Activated T-cell treated with anti-CD3 and anti-CD28 coated beads for 1 hour (primary cell): ENCODE measurements around the gene LHFPL2.

ENCODE experiments used
- DNase-seq: peaks from one replicate; pipeline ENCODE4 v3.0.0-alpha.2; 2020; ENCODE audit warnings: low read depth

The LHFPL2 gene

GRCh38 chr5:78595458-78595921 lies 53.1 kb downstream of the LHFPL2 start:
- no peak for DNase-seq

DNA sequence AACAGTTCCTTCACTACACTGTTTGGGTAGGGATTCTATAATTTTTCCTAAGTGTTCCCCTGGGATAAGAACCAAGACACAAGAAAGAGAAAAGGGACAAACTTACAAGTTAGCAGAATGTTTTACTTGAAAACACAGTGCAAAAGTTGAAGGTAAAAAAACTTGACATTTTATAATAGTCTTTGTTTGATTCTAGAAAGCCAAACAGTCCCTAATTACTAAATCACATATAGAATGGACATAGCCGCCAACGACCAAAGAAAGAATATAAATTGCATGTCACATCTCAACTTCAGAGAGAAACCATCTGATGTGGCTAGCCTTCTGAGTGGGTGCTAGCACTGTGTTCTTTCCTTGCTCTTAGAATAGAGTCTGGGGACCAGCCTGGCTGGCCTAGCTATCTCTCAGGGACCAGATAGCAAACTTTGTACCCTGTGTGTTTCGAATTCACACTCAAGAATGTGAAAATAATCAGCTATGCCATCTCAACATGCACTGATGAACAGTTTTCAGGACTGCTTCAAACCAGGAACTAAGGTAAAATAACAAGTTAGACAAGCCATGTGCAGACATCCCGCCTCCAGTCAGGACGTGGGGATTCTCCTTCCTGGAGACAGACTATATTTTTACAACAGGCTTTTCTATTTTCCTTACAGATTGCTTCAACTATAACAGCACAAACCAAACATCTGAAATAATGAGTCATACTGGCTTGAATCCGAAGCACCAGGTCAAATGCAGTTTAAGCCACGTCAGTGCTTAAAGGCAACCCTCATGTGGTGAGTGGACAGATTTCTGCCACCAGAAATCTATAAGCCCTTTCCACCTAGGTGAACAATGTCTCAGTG lies 53.7 kb downstream of the LHFPL2 start:
- no peak for DNase-seq

- no peak for DNase-seq
These were observed 54.6 kb downstream of the LHFPL2 start for GRCh38 chr5:78594021-78594420.

DNA sequence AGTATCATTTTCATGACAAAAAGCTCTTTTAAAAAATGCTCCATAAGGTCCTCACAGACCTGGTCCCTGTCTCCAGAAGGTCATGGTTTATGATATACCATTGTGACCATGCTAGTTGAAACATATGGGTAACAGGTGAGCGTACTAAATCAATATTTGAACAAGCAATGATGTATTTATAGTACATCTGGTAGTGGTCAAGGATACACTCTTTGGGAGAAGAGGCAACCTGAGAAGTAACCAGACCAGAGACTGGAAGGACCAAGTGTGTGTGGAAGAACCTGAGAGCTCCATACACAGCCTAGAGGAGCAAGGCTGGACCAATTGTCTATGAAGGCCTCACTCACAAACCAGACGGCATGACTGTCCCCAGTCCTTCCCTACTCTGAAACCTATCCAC lies 55.1 kb downstream of the LHFPL2 start:
- no peak for DNase-seq

GRCh38 chr5:78592735-78593386 lies 55.7 kb downstream of the LHFPL2 start:
- no peak for DNase-seq

DNA sequence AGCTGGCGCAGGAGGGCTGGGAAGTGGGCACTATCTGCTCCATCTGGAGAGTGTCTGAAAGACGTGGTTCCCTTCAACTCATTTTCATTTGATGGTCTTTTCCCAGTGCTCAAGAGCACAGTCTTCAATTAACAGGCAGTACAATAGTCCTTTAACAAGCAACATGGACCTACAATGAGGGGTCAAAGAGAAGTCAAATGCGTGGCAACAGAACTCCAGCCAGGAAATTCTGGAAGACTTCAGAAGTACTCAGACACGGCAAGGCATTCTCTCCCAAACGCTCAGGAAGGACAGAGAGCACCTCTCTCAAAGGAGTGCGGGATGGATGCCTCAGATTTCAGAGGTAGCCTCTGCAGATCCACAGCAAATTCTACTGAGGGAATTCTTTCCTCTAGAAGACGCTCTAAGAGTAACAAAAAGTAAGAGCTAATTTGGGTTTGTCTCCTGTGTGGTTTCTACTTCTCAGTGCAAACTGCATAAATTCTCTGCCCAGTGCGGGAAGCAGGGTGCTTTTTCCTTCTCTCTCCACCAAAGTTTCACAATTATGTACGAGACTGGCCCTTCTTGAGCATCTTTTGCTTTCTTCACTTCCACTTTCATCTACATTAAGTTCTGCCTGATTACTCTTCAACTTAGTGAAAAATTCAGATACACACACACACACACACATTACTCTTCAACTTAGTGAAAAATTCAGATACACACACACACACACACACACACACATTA lies 56.4 kb downstream of the LHFPL2 start:
- DNase-seq, result no peak

- no peak for DNase-seq
These were observed 57.4 kb downstream of the LHFPL2 start for GRCh38 chr5:78591138-78591612.

- DNase-seq, result no peak
These were observed 58.6 kb downstream of the LHFPL2 start for GRCh38 chr5:78589923-78590322.

GRCh38 chr5:78588507-78588906 lies 60.1 kb downstream of the LHFPL2 start:
- no peak for DNase-seq

GRCh38 chr5:78587775-78588291 lies 60.7 kb downstream of the LHFPL2 start:
- DNase-seq, result no peak

GRCh38 chr5:78587081-78587774 lies 61.3 kb downstream of the LHFPL2 start:
- DNase-seq, result no peak

DNA sequence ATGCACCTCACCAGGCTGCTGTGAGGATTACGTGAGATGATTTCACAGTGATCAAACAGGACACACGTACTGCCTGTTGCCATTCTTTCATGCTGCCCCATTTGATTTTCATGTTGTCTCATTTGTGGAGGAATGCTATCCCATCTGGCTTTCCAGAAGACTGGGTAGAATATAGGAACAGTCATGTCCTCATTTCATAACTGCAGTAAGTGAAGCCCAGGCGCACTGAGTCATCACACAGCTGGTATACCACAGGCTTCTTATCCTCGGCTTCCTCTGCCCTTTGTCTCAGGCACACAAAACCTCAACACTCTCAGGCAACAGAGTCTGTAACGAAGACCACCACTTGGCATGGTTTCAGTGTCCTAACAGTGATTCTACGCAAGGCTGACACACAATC lies 62.3 kb downstream of the LHFPL2 start:
- DNase-seq, result no peak

GRCh38 chr5:78578015-78578414 lies 70.6 kb downstream of the LHFPL2 start:
- no peak for DNase-seq

DNA sequence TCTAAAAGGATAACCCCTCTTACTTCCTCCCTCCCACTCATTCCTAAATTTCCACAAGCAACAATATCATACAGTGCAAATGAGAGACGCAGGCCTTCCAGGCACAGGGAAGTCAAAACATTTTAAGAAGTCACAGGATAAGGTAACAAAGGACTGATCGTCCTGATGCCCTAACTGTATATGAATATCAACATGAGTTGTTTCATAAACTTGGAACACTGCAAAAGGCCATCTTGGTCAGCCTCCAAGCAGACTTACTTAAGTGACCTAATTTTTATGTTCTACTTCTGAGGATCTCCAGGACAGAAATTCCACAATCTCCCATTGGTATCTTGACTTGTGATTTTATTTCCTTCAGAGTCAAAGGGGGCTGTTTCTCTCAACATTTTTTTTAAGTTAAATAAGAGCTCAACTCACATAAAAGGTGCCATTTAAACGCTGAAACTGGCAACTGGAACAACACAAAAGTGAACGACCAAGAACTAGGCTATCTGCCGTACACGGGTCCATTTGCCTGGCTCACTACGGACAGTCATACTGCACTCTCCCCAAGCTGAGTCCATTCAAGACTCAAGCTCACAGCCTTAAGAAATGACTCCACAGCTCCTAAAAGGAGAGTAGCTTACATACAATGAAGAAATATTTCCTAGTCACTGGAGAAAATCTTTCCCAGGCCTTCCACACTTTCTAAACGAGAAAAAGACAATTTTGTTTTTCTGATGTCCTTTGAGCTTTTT lies 71.3 kb downstream of the LHFPL2 start:
- no peak for DNase-seq

- no peak for DNase-seq
These were observed 72.2 kb downstream of the LHFPL2 start for GRCh38 chr5:78576376-78576775.

DNA sequence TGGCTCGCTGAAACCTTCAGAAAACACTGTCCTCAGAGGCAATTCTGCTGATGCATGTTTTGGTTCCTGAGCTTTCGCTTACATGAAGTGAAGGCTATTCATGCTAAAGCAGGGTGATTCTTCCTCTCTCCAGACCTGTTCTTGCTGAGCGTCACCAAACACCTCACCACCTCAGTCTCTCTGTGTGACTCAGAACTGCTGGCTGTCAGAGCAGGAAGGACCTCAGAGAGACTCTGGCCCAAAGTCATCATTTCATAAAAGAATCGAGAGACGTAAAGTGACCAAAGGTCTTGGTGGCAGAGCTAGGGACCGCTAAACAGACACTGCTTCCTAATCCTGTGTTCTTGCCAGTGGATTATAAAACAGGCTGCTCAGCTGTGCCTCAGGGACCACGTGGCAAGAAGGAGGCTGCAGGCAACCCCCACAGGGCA lies 73.8 kb downstream of the LHFPL2 start:
- DNase-seq, result no peak

GRCh38 chr5:78574131-78574673 lies 74.4 kb downstream of the LHFPL2 start:
- no peak for DNase-seq

GRCh38 chr5:78573318-78573717 lies 75.3 kb downstream of the LHFPL2 start:
- DNase-seq, result no peak

DNA sequence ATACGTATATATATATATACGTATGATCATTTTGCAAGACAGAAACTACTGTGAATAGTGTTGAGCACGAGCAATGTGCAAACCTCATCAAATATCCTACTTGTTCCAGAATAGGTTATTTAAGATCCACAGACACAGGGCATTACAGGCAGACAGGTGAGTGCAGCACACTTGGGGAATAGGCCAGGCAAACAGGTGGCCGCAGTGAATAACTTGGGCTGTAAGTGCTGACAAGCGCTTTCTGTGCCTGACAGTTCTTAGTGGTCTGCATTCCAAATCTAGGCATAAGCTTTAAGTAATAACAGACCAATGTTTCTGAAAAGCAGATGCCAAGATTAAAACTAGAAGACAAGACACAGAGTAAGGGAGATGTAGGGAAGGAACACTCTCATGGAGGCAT lies 77.9 kb downstream of the LHFPL2 start:
- no peak for DNase-seq

GRCh38 chr5:78569441-78569840 lies 79.1 kb downstream of the LHFPL2 start:
- DNase-seq, result no peak

DNA sequence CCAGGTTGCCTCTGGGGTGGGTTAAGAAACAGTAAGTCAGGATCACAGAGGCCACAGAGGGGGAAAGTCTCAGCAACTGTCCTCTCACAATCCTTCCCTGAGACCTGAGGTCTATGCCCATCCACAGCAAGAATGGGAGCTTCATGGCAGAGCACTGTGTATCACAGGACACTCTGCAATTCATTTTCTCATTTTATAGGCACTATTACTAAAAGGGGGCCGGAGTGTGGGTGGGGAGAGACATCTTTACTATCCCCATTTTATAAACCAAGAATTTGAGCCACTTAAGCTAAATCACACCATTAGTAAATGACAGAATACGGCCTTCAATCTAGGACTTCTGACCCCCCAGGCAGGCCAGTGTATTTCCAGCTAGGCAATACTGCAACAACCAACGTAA lies 79.9 kb downstream of the LHFPL2 start:
- DNase-seq, result no peak
